Keratinocyte (primary cell): ENCODE measurements around the gene TNIP2.

Experiments
- CTCF ChIP-seq, 3 experiments: IDR thresholded peaks in 1 of 3; conservative IDR thresholded peaks in 1 of 3; optimal IDR thresholded peaks in 1 of 3; 2 replicates in 2 of 3; 3 replicates in 1 of 3; pipeline versions ENCODE3 to v1.5.1; 2011; ENCODE audit warnings: low read length in 3 of 3, mild to moderate bottlenecking in 3 of 3, moderate library complexity in 2 of 3, control low read depth in 1 of 3, inconsistent platforms in 1 of 3; ENCODE audit not compliant: insufficient read depth in 2 of 3; ENCODE audit errors: extremely low read depth in 1 of 3
- EZH2 ChIP-seq: IDR thresholded peaks from one replicate; pipeline ENCODE4 v1.6.1; 2012; ENCODE audit warnings: inconsistent platforms, mild to moderate bottlenecking, low read length, moderate library complexity

GRCh38 chr4:2697995-2698414 lies 58.1 kb downstream of the TNIP2 start:
- TF ChIP-seq CTCF (optimal IDR thresholded peaks at IDR 0.05 in 1 of 3, IDR thresholded peaks at IDR 0.05 in 1 of 3, conservative IDR thresholded peaks at IDR 0.05 in 1 of 3; ENCODE audit: extremely low read depth in 1 of 3, insufficient read depth in 2 of 3, low read length in 3 of 3): no peak
- TF ChIP-seq EZH2: no peak
